Activated T-helper 9 cell treated with anti-CD3 and anti-CD28 coated beads, Interleukin-2, amount 50 U/mL, for 16 hours (primary cell): ENCODE results near the gene CACNA2D2.

Source experiments
- DNase-seq: peaks from one replicate; pipeline ENCODE4 v3.0.0-alpha.2; 2020; ENCODE audit warnings: low read depth

CACNA2D2 gene

GRCh38 chr3:50327129-50327528, 176.3 kb downstream of the CACNA2D2 start:
- no peak for DNase-seq

DNA sequence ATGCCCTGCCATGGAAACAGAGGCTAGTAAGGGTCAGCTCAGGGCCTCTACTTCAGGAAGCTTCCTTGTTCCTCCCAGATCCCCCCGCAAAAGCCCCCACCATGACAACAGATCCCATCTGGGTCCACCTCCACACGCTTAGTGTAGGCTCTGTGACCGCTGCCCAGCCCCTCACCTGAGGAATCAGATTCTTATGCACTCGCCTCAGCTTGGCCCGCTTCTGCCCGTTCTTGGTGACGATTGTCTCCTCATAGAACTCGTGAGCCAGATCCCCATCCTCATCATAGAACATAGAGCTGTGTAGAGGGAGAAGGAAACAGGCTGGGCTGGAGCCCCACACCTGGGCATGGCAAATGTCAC, 177.3 kb downstream of the CACNA2D2 start:
- DNase-seq = no peak

GRCh38 chr3:50325497-50326181, 177.8 kb downstream of the CACNA2D2 start:
- no peak for DNase-seq

DNA sequence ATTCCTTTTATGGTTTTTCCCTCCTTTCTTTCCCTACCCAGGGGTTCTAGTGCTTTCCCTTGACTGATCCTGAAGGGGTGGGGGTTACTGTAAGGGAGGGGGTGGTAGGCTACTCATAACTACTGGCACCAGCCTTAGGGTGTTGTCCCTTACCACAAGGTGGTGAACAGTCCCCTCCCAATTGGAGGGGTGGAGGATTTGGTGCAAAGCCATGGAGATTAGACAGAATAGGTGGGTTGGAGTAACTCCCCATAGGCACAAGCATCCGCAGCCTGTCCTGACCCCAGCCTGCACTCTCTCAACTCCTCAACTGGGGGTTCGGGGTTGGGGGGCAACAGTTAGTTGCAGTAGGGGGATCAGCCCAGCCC, 178.3 kb downstream of the CACNA2D2 start:
- DNase-seq = no peak

- DNase-seq = peak; percentile 40
These were observed 178.9 kb downstream of the CACNA2D2 start for GRCh38 chr3:50324351-50325112.

- no peak for DNase-seq
These were observed 179.7 kb downstream of the CACNA2D2 start for GRCh38 chr3:50323614-50324199.

GRCh38 chr3:50323092-50323600, 180.3 kb downstream of the CACNA2D2 start:
- no peak for DNase-seq

- no peak for DNase-seq
These were observed 180.9 kb downstream of the CACNA2D2 start, which contains the start of gene HYAL2 for GRCh38 chr3:50322386-50323091. TSS of gene HYAL2 (minus strand) at chr3:50322745. CDS start at chr3:50320489, 2,256 bp downstream.

- no peak for DNase-seq
These were observed 181.4 kb downstream of the CACNA2D2 start for GRCh38 chr3:50322115-50322385.

DNA sequence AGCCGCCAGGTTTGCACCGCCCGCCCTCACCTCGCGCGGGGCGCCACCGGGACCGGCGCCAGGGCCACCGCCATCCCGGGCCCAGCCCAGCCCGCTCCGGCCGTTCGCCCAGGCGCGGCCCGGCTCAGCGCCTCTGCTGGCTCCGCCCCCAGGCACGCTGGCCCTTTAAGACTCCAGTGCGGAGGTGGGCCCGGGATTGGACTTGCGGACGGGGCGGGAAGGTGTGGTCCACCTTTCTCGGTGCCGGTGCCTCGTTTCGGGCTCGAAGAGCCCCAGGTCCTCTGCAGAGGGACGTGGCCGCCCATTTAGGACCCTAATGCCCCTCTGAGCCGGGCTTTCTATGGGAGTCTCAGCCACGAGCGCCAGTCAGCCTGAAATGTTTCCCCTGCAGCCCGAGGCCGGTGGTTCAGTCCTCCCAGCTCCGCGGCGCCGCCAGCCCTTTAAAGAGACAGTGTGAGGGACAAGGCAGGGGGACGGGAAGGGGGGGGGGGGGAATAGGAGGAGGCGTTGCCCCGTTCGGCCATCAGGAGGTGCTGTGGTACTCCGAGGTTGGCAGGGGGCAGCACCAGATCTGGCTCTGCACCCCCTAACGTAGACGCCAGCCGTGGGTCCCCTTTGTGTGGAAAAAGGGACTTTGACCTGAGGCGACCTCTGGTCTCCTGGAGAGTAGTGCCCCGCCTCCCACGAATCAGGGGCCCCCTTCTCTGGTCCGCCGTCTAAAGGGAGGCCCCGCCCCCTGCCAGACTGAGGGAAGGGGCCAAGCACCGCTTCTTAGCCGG, 181.9 kb downstream of the CACNA2D2 start:
- peak; percentile 75 for DNase-seq

- peak; percentile 51 for DNase-seq
These were observed 182.5 kb downstream of the CACNA2D2 start for GRCh38 chr3:50320853-50321335.

DNA sequence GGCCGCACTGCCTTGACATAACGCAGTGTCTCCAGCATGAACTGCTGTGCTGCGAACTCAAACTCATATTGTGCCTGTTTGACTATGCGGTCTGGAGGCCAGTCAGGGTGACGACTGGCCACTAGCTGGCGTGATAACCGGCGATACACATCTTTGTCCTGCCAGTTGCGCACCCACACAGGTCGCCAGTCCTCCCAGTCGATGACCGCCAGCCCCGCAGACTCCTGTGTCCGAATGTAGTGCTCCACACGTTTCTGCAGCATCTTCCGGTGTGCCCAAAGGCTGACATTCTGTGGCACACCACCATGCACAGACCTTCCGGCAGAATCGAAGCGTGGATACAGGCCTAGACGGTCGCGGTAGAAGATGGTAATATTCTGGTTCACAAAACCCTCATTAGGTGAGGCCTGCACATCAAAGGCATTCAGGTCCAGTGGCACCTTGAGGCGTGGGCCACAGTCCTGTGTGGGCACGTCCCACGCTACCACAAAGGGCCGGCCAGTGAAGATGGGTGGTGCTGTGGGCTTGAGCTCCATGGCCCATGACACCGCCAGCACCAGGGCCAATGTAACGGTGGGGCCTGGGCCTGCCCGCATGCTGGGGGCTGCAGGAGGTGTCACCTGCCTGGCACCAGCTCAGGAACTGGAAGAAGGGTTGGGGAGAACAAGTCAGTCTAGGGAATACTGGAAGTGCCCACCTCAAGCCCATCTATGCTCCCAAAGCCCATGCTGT, 183.4 kb downstream of the CACNA2D2 start:
- DNase-seq = no peak

DNA sequence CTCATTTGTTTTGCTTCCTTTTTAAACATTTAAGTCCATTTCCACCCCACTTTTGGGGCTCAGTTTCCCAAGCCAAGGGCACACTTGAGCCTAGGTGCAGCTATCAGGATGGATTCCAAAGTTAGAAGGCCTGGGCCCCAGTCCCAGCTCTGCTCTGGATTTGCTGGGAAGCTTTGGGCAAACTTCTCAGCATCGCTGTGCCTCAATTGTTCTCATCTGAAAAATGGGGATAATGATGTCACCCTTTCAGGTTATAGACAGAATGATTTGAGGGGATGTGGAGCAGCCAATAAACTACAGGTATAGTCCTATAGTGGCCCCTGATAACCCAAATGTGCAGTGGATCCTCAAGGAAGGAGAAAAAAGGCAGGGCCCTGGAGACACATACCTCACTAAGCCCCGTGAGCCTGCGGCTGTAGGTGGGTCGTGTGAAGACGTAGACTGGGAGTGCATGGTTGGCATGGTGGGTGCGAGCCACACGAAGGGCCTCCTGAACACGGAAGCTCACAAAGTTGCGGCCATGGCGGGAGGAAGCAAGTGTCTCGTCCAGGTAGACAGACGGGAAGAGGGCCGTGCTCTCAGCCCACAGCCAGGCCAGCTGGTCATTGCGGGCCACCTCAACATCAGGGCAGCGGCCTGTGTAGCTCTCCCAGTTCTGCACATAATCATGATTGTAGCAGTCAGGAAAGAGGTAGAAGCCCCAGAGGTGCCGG, 184.1 kb downstream of the CACNA2D2 start:
- no peak for DNase-seq

DNA sequence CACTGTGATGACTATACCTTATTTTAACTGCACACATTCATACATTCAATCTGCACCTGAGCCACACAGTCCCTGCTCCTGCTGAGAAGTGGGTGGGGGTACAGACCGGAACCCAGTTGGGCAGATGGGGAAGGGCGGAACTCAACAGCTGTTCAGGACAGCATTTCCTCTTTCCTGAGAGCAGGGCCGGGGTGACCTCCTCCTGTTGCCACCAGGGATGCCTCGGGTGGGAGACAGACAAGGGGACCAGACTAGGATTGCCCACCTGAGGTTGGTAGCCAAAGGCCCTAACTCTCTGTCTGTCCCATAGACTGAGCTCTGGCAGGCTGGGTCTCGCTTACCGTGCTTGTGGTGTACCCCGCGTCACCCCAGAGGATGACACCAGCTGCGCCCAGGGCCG, 184.8 kb downstream of the CACNA2D2 start:
- DNase-seq = no peak

DNA sequence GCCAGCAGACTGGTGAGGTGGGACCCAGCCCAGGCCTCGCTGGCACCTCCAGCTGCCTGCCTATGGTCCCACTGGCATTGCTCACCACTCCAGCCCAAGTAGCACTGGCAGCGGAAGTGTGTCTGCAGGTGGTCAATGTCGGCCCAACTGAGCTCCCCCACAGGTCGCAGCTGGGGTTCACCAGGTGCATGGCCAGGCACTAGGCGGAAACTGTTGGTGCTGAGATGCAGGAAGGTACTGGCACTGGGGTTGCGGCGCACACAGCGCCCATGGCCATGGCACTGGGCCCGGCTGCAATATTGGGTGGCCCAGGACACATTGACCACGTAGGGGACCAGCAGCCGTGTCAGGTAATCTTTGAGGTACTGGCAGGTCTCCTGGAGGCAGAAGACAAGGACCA, 185.3 kb downstream of the CACNA2D2 start:
- DNase-seq = no peak

DNA sequence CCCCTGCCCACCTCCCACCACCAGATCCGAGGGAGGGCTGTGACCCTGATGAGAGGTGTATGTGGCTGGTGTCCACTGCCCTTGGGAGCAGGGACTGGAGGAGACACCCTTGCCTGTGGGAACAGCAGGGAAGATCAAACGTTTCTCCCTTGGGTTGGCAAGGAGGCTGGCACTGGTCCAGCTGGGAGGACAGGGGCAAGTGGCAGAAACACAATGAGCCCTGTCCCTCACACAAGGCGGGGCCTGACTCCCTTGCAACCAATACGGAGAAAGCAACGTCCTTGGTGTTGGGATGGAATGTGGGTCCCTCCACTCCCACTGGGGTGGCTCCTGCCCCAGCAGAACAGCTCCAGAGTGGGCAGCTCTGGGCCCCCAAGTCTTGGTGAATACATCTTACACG, 186.1 kb downstream of the CACNA2D2 start:
- no peak for DNase-seq

DNA sequence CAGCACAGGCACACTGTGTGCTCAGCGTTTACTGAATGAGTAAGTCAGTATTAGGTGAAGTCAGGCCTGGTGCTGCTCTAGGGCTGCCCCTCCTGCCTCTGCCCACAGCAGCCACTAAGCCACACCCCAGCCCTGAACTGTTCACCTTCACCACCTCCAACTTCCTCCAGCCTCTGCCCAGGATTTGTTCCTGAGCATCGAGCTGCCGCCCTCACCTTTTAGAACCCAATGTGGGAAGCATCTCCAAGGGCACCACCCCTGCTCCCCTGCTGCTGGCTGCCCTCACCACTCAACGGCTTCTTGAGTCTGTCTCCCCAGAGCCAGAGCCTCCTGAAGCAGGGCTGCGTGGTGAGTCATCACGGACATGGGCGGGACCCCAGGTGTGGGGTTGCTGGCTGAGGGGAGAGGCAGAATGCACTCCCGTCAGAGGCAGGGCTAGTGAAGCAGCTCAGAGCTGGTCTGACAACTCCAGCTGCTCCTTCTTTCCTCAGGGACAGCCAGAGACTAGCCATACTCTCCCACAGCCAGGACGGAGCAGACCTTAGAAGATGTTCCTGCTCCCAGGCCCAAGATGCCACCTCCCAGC, 186.7 kb downstream of the CACNA2D2 start:
- peak; percentile 65 for DNase-seq

- DNase-seq = no peak
These were observed 188.6 kb downstream of the CACNA2D2 start for GRCh38 chr3:50314816-50315215.

DNA sequence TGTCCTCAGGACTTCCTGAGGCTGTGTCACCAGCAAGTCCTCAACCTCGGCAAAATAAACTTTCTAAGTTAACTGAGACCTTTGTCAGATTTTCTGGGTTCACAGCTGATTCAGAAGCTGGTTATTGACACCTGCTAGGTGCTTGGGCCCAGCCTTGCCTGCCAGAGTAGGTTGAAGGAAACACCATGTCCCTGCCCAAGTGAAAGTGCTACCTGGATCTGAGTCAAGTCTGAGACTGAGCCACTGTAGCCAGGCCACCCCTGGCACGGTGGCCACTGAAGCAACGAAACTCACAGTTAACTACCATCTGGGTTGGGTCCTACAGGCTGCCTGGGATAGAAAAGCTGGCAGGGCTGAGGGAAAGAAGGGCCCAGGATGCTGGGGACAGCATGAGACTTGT, 189.1 kb downstream of the CACNA2D2 start:
- no peak for DNase-seq
